A549 (cell line): ENCODE data around the gene METTL21A. TPM values are rescaled to one million over a fixed set of nuclear protein-coding genes. Genes with fewer than 3 reads are reported as not detected.

Experiments used
- ATOH8 ChIP-seq: fragments of 250-450 bp; sonication (Bioruptor Pico); IDR thresholded peaks from 2 replicates; pipeline ENCODE4 v1.5.0; 2020; ENCODE audit warnings: low read depth, mild to moderate bottlenecking, moderate library complexity
- BHLHE40 ChIP-seq: IDR thresholded peaks from 2 replicates; pipeline ENCODE4 v1.6.1; 2012; ENCODE audit warnings: low read depth, low read length, inconsistent platforms
- CEBPB ChIP-seq, 2 experiments: fragments of >200 bp in 1 of 2; sonication (Bioruptor Twin) in 1 of 2; formaldehyde crosslinking in 1 of 2; IDR thresholded peaks; 2 replicates each; pipeline ENCODE4 v1.6.1; 2012 to 2016
- ELK1 ChIP-seq: fragments of 150-350 bp; IDR thresholded peaks from 2 replicates; pipeline ENCODE4 v1.6.1; 2014; ENCODE audit warnings: low read depth, mild to moderate bottlenecking, low read length
- EP300 ChIP-seq, 2 experiments: fragments of >200 bp; sonication (Bioruptor Twin); formaldehyde crosslinking; IDR thresholded peaks; 2 replicates in 1 of 2; 3 replicates in 1 of 2; pipeline ENCODE4 v1.6.1; 2016 to 2017
- ESRRA ChIP-seq: fragments of 150-350 bp; IDR thresholded peaks from 2 replicates; pipeline ENCODE4 v1.6.1; 2014; ENCODE audit warnings: mild to moderate bottlenecking, low read length, borderline replicate concordance
- FOSB ChIP-seq: fragments of 250-450 bp; sonication (Bioruptor Pico); IDR thresholded peaks from 2 replicates; pipeline ENCODE4 v1.5.0; 2020; ENCODE audit warnings: mild to moderate bottlenecking, moderate library complexity
- FOSL2 ChIP-seq, 2 experiments: fragments of 450-650 bp in 1 of 2; fragments of >200 bp in 1 of 2; sonication (Bioruptor Twin) in 1 of 2; formaldehyde crosslinking; IDR thresholded peaks; 2 replicates each; pipeline versions ENCODE4 v1.5.0 to v1.6.1; 2016 to 2020; ENCODE audit warnings: mild to moderate bottlenecking in 1 of 2, moderate library complexity in 1 of 2
- FOXS1 ChIP-seq: fragments of 250-450 bp; sonication (Bioruptor Pico); IDR thresholded peaks from 2 replicates; pipeline ENCODE4 v1.5.0; 2020; ENCODE audit warnings: mild to moderate bottlenecking, moderate library complexity
- HOXA7 ChIP-seq: fragments of 250-450 bp; sonication (Bioruptor Pico); IDR thresholded peaks from 2 replicates; pipeline ENCODE4 v1.5.0; 2020; ENCODE audit warnings: mild to moderate bottlenecking, moderate library complexity
- HOXB5 ChIP-seq: fragments of 250-450 bp; sonication (Bioruptor Pico); IDR thresholded peaks from 2 replicates; pipeline ENCODE4 v1.5.0; 2020; ENCODE audit warnings: mild to moderate bottlenecking, moderate library complexity
- JUN ChIP-seq, 2 experiments: fragments of >200 bp; sonication (Bioruptor Twin); formaldehyde crosslinking; IDR thresholded peaks; 2 replicates in 1 of 2; 3 replicates in 1 of 2; pipeline ENCODE4 v1.6.1; 2016 to 2017
- KDM1A ChIP-seq: fragments of 200-600 bp; sonication (generic); IDR thresholded peaks from 2 replicates; pipeline ENCODE4 v1.6.1; 2016; ENCODE audit warnings: low read depth, mild to moderate bottlenecking
- MAFK ChIP-seq: fragments of 450-650 bp; IDR thresholded peaks from 2 replicates; pipeline ENCODE4 v1.6.1; 2014; ENCODE audit not compliant: partially characterized antibody
- MYC ChIP-seq: IDR thresholded peaks from 2 replicates; pipeline ENCODE4 v1.6.1; 2012; ENCODE audit warnings: mild to moderate bottlenecking, inconsistent platforms, low read length, improper control_type of control experiment, borderline replicate concordance
- NR3C1 ChIP-seq: fragments of >200 bp; sonication (Bioruptor Twin); formaldehyde crosslinking; IDR thresholded peaks from 3 replicates; pipeline ENCODE4 v1.6.1; 2017
- PBX3 ChIP-seq: IDR thresholded peaks from 2 replicates; pipeline ENCODE4 v1.6.1; 2012
- POLR2A ChIP-seq: IDR thresholded peaks from 2 replicates; pipeline ENCODE4 v1.6.1; 2012; ENCODE audit warnings: mild to moderate bottlenecking, low read length
- REST ChIP-seq: fragments of 200-600 bp; sonication (generic); IDR thresholded peaks from 2 replicates; pipeline ENCODE4 v1.6.1; 2016; ENCODE audit warnings: antibody characterized with exemption, mild to moderate bottlenecking, moderate library complexity
- SREBF2 ChIP-seq: fragments of 450-650 bp; IDR thresholded peaks from 2 replicates; pipeline ENCODE4 v1.6.1; 2014; ENCODE audit warnings: mild to moderate bottlenecking, moderate library complexity
- TFCP2L1 ChIP-seq: fragments of 250-450 bp; sonication (Bioruptor Pico); IDR thresholded peaks from 2 replicates; pipeline ENCODE4 v1.5.0; 2021; ENCODE audit warnings: mild to moderate bottlenecking
- TP53 ChIP-seq: fragments of 250-450 bp; sonication (Bioruptor Pico); IDR thresholded peaks from 2 replicates; pipeline ENCODE4 v1.5.0; 2021; ENCODE audit warnings: mild to moderate bottlenecking, moderate library complexity
- USF2 ChIP-seq: fragments of 450-650 bp; IDR thresholded peaks from 2 replicates; pipeline ENCODE4 v1.6.1; 2014; ENCODE audit warnings: antibody characterized with exemption
- polyA plus RNA-seq, 4 experiments: library from polyadenylated mRNA; depleted of rRNA in 3 of 4; stranded (reverse); fragments of >200 nt; fragmentation: RNase III in 1 of 4; extraction: RNeasy Plus Mini Kit Qiagen cat#74134 plus additional on column Dnase treatment in 1 of 4; gene quantifications; 2 replicates in 3 of 4; 3 replicates in 1 of 4; pipeline ENCODE4 v1.2.3, GENCODE V29; 2011 to 2017

Gene METTL21A
- polyA plus RNA-seq, 2 of the 4 experiments (the other 2 are of a cell fraction), result 26.9 to 40.1 TPM

GRCh38 chr2:207625014-207625907 lies at the start of gene METTL21A (continued):
- TF ChIP-seq REST (no peak), POLR2A (peak; percentile 80), PBX3 (peak; percentile 55; the same call in 1 of the 2 replicates), EP300 (IDR thresholded peaks at IDR 0.05) (no peak), KDM1A (no peak), ESRRA (no peak), MYC (0 out of 2 replicates have a peak, but pooled peaks have one; percentile 46), SREBF2 (no peak), MAFK (no peak), CEBPB (IDR thresholded peaks at IDR 0.05) (peak in 1 of 2 experiments; percentile 20; a peak in 1 of 4 replicates), ELK1 (no peak), USF2 (no peak), NR3C1 (no peak), HOXA7 (CRISPR knock-in tag) (no peak), FOSB (CRISPR knock-in tag) (no peak), BHLHE40 (0 out of 2 replicates have a peak, but pooled peaks have one; percentile 16), FOSL2 (IDR thresholded peaks at IDR 0.05) (no peak), FOSL2 (CRISPR knock-in tag; IDR thresholded peaks at IDR 0.05) (peak; percentile 28; the same call in 1 of the 2 replicates), FOXS1 (no peak), HOXB5 (CRISPR knock-in tag) (no peak), TFCP2L1 (CRISPR knock-in tag) (peak; percentile 45; the same call in 1 of the 2 replicates), TP53 (CRISPR knock-in tag) (no peak), JUN (IDR thresholded peaks at IDR 0.05) (peak; percentile 9 to 87), ATOH8 (CRISPR knock-in tag) (0 out of 2 replicates have a peak, but pooled peaks have one; percentile 0)
